NT2/D1 (cell line): ENCODE measurements around the gene BMX.

Experiments used
- SUZ12 ChIP-seq: IDR thresholded peaks from 2 replicates; pipeline ENCODE4 v1.6.1; 2011; ENCODE audit not compliant: insufficient read length, insufficient read depth; ENCODE audit errors: extremely low read depth
- YY1 ChIP-seq: IDR thresholded peaks from 2 replicates; pipeline ENCODE4 v1.6.1; 2011; ENCODE audit not compliant: insufficient read length, insufficient read depth

- TF ChIP-seq SUZ12 (no peak), YY1 (no peak)
Measured at GRCh38 chrX:15509845-15510244, 9.2 kb downstream of the BMX start.
